Measurements from ENCODE around the gene PKD1. TPM values are rescaled to one million over a fixed set of nuclear protein-coding genes. Genes with fewer than 3 reads are reported as not detected.

PKD1 gene
- total RNA-seq, 6 donors from 2014 or later: 75.4 to 567 (median 106) TPM

DNA sequence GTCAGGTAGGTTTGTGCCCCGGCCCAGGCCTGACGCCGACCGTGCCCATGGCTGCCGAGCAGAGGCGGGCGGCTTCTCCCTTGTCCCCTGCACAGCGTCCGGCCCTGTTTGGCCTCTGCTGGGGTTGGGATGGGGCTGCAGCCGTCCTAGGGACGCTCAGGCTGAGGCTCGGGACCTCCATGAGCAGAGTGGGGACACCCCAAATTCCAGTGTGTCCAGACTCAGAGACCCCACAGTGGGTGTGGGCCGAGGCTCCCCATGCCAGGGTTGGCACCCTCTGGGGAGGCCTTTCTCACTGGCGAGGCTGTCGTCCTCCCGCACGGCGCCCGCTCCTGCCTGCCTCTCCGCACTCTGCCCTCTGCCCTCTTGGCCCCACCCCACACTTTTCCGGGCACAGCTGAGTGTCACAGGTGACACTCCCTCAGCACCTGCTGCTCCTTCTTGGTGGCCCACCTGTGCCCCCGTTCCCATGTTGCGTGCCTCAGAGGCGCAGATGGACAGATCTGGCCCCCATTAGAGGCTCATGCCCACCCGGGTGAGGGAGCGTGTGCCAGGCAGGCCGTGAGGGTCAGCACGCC lies 36.0 kb upstream of the PKD1 start:
- H3K27me3 ChIP-seq: no peaks in the 10 kb centered on the region
- peaks cover 8 to 28% (median 9%) of the 10 kb centered on the region in 4 donors for H3K4me1 ChIP-seq
- peak overlapping the region in 2 of 4 donors; percentile 44 to 58 for H3K4me3 ChIP-seq

DNA sequence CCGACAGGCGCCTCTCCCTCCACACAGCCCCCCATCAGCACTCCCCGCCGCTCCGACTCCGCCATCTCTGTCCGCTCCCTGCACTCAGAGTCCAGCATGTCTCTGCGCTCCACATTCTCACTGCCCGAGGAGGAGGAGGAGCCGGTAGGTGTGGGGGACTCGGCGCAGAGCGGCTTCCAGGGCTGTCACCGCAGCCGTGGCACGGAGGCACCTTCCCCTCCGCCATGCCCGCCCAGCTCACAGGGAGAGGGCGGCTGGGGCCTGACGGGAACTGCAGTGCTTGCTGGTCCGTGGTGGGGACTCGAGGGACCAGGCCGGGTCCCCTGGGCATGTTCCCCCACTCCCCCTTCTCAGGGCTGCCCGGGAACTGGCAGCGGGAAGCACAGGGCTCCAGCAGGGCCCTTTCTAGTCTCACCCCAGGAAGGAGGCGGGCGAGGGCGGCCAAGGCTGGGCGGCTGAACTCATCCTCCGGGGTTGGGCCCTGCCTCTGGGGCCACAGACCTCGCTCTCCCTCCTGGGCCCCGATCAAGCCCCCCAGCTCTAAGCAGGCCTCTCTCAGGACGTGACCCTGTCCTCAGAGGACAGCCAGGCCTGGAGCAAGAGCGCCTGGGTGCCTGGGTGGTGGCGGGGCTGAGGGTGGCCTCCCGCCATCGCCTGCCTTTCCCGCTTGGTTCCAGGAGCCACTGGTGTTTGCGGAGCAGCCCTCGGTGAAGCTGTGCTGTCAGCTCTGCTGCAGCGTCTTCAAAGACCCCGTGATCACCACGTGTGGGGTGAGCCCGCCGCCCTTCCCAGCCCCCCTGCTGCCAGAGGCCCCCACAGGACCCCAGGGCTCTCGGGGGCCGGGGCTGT lies 35.1 kb upstream of the PKD1 start:
- Histone ChIP-seq H3K9me3 (no peaks in the 10 kb centered on the region), H3K36me3 (peaks cover 9 to 87% (median 74%) of the 10 kb centered on the region in 4 donors), H3K27me3 (no peaks in the 10 kb centered on the region), H3K4me3 (peak overlapping the region; percentile 17 to 58 (median 45)), H3K27ac (peak overlapping the region; percentile 82 to 92 (median 84)), H3K4me1 (peaks cover 8 to 28% (median 9%) of the 10 kb centered on the region in 4 donors)
- TF ChIP-seq POLR2AphosphoS5 (IDR thresholded peaks at IDR 0.05) (no peak), EP300 (IDR thresholded peaks at IDR 0.05) (no peak), POLR2A (IDR thresholded peaks at IDR 0.05) (no peak)
- TF ChIP-seq, protein P1, sequence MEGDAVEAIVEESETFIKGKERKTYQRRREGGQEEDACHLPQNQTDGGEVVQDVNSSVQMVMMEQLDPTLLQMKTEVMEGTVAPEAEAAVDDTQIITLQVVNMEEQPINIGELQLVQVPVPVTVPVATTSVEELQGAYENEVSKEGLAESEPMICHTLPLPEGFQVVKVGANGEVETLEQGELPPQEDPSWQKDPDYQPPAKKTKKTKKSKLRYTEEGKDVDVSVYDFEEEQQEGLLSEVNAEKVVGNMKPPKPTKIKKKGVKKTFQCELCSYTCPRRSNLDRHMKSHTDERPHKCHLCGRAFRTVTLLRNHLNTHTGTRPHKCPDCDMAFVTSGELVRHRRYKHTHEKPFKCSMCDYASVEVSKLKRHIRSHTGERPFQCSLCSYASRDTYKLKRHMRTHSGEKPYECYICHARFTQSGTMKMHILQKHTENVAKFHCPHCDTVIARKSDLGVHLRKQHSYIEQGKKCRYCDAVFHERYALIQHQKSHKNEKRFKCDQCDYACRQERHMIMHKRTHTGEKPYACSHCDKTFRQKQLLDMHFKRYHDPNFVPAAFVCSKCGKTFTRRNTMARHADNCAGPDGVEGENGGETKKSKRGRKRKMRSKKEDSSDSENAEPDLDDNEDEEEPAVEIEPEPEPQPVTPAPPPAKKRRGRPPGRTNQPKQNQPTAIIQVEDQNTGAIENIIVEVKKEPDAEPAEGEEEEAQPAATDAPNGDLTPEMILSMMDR (IDR thresholded peaks at IDR 0.05): no peak
- 66 to 78% methylated on average over 26 to 42 of the region's 47 CpGs for WGBS, 2 donors
- ATAC-seq (ENCODE audit: low FRiP score in 2 of 2) (no peak), DNase-seq (peak in 1 of 2 donors; percentile 71)

More for the DNA sequence above, 36.0 kb upstream of the PKD1 start:
- DNase-seq: peak in 1 of 2 donors; percentile 74
- no peak for TF ChIP-seq POLR2A (IDR thresholded peaks at IDR 0.05)
- TF ChIP-seq EP300 (IDR thresholded peaks at IDR 0.05): no peak
- TF ChIP-seq, protein P1 (IDR thresholded peaks at IDR 0.05): no peak
- no peak for TF ChIP-seq POLR2AphosphoS5 (IDR thresholded peaks at IDR 0.05)
- peak overlapping the region; percentile 82 to 92 (median 84) for H3K27ac ChIP-seq
- no peaks in the 10 kb centered on the region for H3K9me3 ChIP-seq
- 84 to 91% methylated on average over 21 to 28 of the region's 28 CpGs for WGBS, 2 donors
- peaks cover 9 to 87% (median 75%) of the 10 kb centered on the region in 4 donors for H3K36me3 ChIP-seq
- no peak for ATAC-seq (ENCODE audit: low FRiP score in 2 of 2)

DNA sequence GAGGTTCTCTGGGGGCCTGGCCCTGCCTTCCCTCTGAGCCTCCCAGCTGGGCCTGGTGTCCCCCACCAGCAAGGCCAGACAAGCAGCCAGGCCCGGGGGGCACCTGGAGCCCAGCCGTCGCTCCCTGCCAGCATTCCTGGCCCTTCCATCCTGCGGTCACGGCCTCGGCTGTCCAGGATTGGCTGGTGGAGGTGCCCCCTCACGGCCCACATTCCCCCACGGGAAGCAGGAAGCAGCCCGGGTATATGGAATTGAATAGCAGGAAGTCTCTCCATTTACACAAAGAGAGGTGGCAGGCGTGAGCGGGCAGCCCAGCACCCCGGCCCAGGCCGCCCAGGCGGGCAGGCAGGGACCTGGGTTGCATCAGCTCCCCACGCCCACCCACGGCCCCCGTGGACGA lies 34.4 kb upstream of the PKD1 start:
- Histone ChIP-seq H3K27ac (peak overlapping the region; percentile 82 to 92 (median 84)), H3K27me3 (no peaks in the 10 kb centered on the region), H3K4me1 (peaks cover 8 to 28% (median 9%) of the 10 kb centered on the region in 4 donors), H3K9me3 (no peaks in the 10 kb centered on the region), H3K4me3 (peak overlapping the region; percentile 17 to 58 (median 45)), H3K36me3 (peaks cover 8 to 82% (median 68%) of the 10 kb centered on the region in 4 donors)
- peak in 1 of 2 donors; percentile 21 for ATAC-seq (ENCODE audit: low FRiP score in 2 of 2)
- DNase-seq: peak in 1 of 2 donors; percentile 87
- WGBS, 2 donors: 72 to 78% methylated on average over 11 to 18 of the region's 18 CpGs
- TF ChIP-seq POLR2A (IDR thresholded peaks at IDR 0.05) (peak in 2 of 4 donors; percentile 24 to 40), EP300 (IDR thresholded peaks at IDR 0.05) (no peak), POLR2AphosphoS5 (IDR thresholded peaks at IDR 0.05) (peak; percentile 57 to 58)
- TF ChIP-seq, protein P1 (IDR thresholded peaks at IDR 0.05): no peak

DNA sequence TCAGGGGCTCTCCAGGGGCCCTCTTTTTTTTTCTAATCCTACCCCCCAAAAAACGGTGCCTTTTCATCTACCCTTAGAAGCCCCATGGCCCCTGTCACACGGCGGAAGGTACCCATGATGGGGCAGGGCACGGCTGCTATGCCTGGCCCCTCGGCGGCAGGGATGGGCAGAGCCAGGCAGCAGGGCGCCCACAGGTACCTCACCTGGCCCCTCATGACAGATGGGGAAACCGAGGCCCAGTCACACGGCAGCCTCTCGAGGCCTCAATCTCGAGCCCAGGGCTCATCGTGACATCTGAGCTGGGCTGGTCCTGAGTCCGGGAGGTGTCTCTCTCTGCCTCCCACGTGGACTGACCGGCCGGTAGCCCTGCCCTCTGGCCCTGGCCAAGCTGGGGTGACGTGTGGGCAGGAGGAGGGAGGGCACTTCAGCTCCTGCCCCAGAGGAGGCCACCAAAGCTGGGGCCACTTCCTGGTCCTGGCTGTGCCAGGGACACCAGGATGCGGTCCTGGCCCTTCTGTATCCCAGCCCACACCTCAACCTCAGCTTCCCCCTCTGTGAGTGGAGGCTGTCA lies 31.5 kb upstream of the PKD1 start:
- 94% methylated on average over 3 to 18 of the region's 18 CpGs for WGBS, 2 donors
- H3K27me3 ChIP-seq: no peaks in the 10 kb centered on the region

More for the DNA sequence above, 31.5 kb upstream of the PKD1 start:
- ATAC-seq (ENCODE audit: low FRiP score in 2 of 2) (no peak), DNase-seq (peak in 1 of 2 donors; percentile 59)
- peaks cover 8 to 31% (median 9%) of the 10 kb centered on the region in 4 donors for H3K4me1 ChIP-seq
- no peak for TF ChIP-seq POLR2AphosphoS5 (IDR thresholded peaks at IDR 0.05)
- H3K36me3 ChIP-seq: peaks cover 4 to 59% (median 42%) of the 10 kb centered on the region in 4 donors
- no peak overlapping the region for H3K27ac ChIP-seq
- no peaks in the 10 kb centered on the region for H3K9me3 ChIP-seq
- no peak overlapping the region for H3K4me3 ChIP-seq
